BLaER1 treated with 17β-estradiol and CSF1 and Interleukin-3, amounts not matched to agents 10 nM and 100 nM (cell line): ENCODE measurements around the gene SIK2.

Experiments used
- H3K27ac ChIP-seq, 11 experiments: shearing (Covaris generic); formaldehyde crosslinking; 2 replicates each; pipeline ENCODE4 v1.8.1; 2022
- H3K27me3 ChIP-seq, 11 experiments: shearing (Covaris generic); formaldehyde crosslinking; 2 replicates each; pipeline ENCODE4 v1.8.1; 2022
- H3K36me3 ChIP-seq, 11 experiments: shearing (Covaris generic); formaldehyde crosslinking; 2 replicates each; pipeline ENCODE4 v1.8.1; 2022
- H3K4me1 ChIP-seq, 10 experiments: shearing (Covaris generic); formaldehyde crosslinking; 2 replicates each; pipeline ENCODE4 v1.8.1; 2022
- H3K4me2 ChIP-seq, 11 experiments: shearing (Covaris generic); formaldehyde crosslinking; 2 replicates each; pipeline ENCODE4 v1.8.1; 2022
- H3K4me3 ChIP-seq, 10 experiments: shearing (Covaris generic); formaldehyde crosslinking; 2 replicates each; pipeline ENCODE4 v1.8.1; 2022
- H3K9ac ChIP-seq, 11 experiments: shearing (Covaris generic); formaldehyde crosslinking; 2 replicates each; pipeline ENCODE4 v1.8.1; 2022
- H3K9me3 ChIP-seq, 11 experiments: shearing (Covaris generic); formaldehyde crosslinking; replicated peaks in 1 of 11; 2 replicates each; pipeline ENCODE4 v1.8.1; 2022
- H4K20me1 ChIP-seq, 11 experiments: shearing (Covaris generic); formaldehyde crosslinking; 2 replicates each; pipeline ENCODE4 v1.8.1; 2022
- Cebpa-rat ChIP-seq, 11 experiments: shearing (Covaris generic); IDR thresholded peaks; 2 replicates each; pipeline ENCODE4 v1.8.1; 2022

Gene SIK2

GRCh38 chr11:111574373-111575225 is 27.6 kb upstream of the SIK2 start:
- peak overlapping the region; percentile 16 to 68 (median 63); a peak in 21 of 22 replicates for H3K4me2 ChIP-seq
- no peaks in the 10 kb centered on the region for H3K36me3 ChIP-seq

GRCh38 chr11:111575740-111576139 is 26.5 kb upstream of the SIK2 start:
- H3K9ac ChIP-seq, result no peak overlapping the region
- H3K4me1 ChIP-seq, result peaks cover 4 to 17% (median 13%) of the 10 kb centered on the region in 10 experiments; a peak in 12 of 20 replicates
- H3K9me3 ChIP-seq, result no peaks in the 10 kb centered on the region
- no peak overlapping the region for H3K4me2 ChIP-seq
- TF ChIP-seq Cebpa-rat (IDR thresholded peaks at IDR 0.05), result no peak
- H3K4me3 ChIP-seq, result no peak overlapping the region
- no peaks in the 10 kb centered on the region for H3K36me3 ChIP-seq
- H3K27ac ChIP-seq, result no peak overlapping the region
- no peaks in the 10 kb centered on the region for H4K20me1 ChIP-seq
- no peaks in the 10 kb centered on the region for H3K27me3 ChIP-seq

More at GRCh38 chr11:111574373-111575225, 27.6 kb upstream of the SIK2 start:
- H3K27me3 ChIP-seq, result no peaks in the 10 kb centered on the region
- peak overlapping the region in 5 of 11 experiments; percentile 13 to 45 (median 27); a peak in 6 of 22 replicates for H3K9ac ChIP-seq
- no peaks in the 10 kb centered on the region for H3K9me3 ChIP-seq
- TF ChIP-seq Cebpa-rat (IDR thresholded peaks at IDR 0.05), result no peak
- peaks cover 4 to 17% (median 13%) of the 10 kb centered on the region in 10 experiments; a peak in 12 of 20 replicates for H3K4me1 ChIP-seq
- peak overlapping the region in 5 of 10 experiments; percentile 6 to 24 (median 17); a peak in 4 of 20 replicates for H3K4me3 ChIP-seq
- peak overlapping the region in 2 of 11 experiments; percentile 14 to 25; a peak in 2 of 22 replicates for H3K27ac ChIP-seq
- no peaks in the 10 kb centered on the region for H4K20me1 ChIP-seq

- no peaks in the 10 kb centered on the region for H3K27me3 ChIP-seq
- H3K4me2 ChIP-seq, result no peak overlapping the region
- no peak for TF ChIP-seq Cebpa-rat (IDR thresholded peaks at IDR 0.05)
- H3K9me3 ChIP-seq, result no peaks in the 10 kb centered on the region
- no peak overlapping the region for H3K9ac ChIP-seq
- no peaks in the 10 kb centered on the region for H3K36me3 ChIP-seq
- H3K4me3 ChIP-seq, result no peak overlapping the region
- H3K4me1 ChIP-seq, result peaks cover 7 to 31% (median 20%) of the 10 kb centered on the region in 10 experiments; a peak in 16 of 20 replicates
- no peaks in the 10 kb centered on the region for H4K20me1 ChIP-seq
- no peak overlapping the region for H3K27ac ChIP-seq
These were observed 24.4 kb upstream of the SIK2 start for GRCh38 chr11:111577821-111578220.

GRCh38 chr11:111581341-111581740 is 20.9 kb upstream of the SIK2 start:
- no peaks in the 10 kb centered on the region for H3K9me3 ChIP-seq
- H3K4me2 ChIP-seq, result no peak overlapping the region
- no peak overlapping the region for H3K9ac ChIP-seq
- no peaks in the 10 kb centered on the region for H4K20me1 ChIP-seq
- no peaks in the 10 kb centered on the region for H3K36me3 ChIP-seq
- no peaks in the 10 kb centered on the region for H3K27me3 ChIP-seq
- no peak overlapping the region for H3K4me3 ChIP-seq
- H3K27ac ChIP-seq, result no peak overlapping the region
- peaks cover 15 to 29% (median 21%) of the 10 kb centered on the region in 10 experiments for H3K4me1 ChIP-seq
- no peak for TF ChIP-seq Cebpa-rat (IDR thresholded peaks at IDR 0.05)

- Histone ChIP-seq H3K4me1 (peaks cover 15 to 29% (median 21%) of the 10 kb centered on the region in 10 experiments), H3K4me3 (no peak overlapping the region), H3K27ac (no peak overlapping the region), H3K27me3 (no peaks in the 10 kb centered on the region), H4K20me1 (no peaks in the 10 kb centered on the region), H3K9ac (no peak overlapping the region), H3K36me3 (no peaks in the 10 kb centered on the region), H3K4me2 (peak overlapping the region in 8 of 11 experiments; percentile 3 to 50 (median 42); a peak in 13 of 22 replicates), H3K9me3 (no peaks in the 10 kb centered on the region)
- TF ChIP-seq Cebpa-rat (IDR thresholded peaks at IDR 0.05), result no peak
These were observed 20.1 kb upstream of the SIK2 start for GRCh38 chr11:111582163-111582562.

GRCh38 chr11:111582881-111583280 is 19.4 kb upstream of the SIK2 start:
- Histone ChIP-seq H3K4me2 (peak overlapping the region in 8 of 11 experiments; percentile 3 to 50 (median 42); a peak in 9 of 22 replicates), H3K36me3 (no peaks in the 10 kb centered on the region)

GRCh38 chr11:111585371-111585770 is 16.9 kb upstream of the SIK2 start:
- Histone ChIP-seq H3K9me3 (no peaks in the 10 kb centered on the region), H3K27me3 (no peaks in the 10 kb centered on the region), H3K4me1 (peaks cover 15 to 29% (median 21%) of the 10 kb centered on the region in 10 experiments), H4K20me1 (no peaks in the 10 kb centered on the region), H3K4me3 (no peak overlapping the region), H3K4me2 (peak overlapping the region; percentile 12 to 44 (median 25); a peak in 15 of 22 replicates), H3K27ac (peak overlapping the region in 5 of 11 experiments; percentile 5 to 33 (median 24); a peak in 4 of 22 replicates), H3K36me3 (no peaks in the 10 kb centered on the region), H3K9ac (no peak overlapping the region)
- TF ChIP-seq Cebpa-rat (IDR thresholded peaks at IDR 0.05), result no peak

More at GRCh38 chr11:111582881-111583280, 19.4 kb upstream of the SIK2 start:
- H3K27me3 ChIP-seq, result no peaks in the 10 kb centered on the region
- H3K9me3 ChIP-seq, result no peaks in the 10 kb centered on the region
- no peak overlapping the region for H3K9ac ChIP-seq
- H3K27ac ChIP-seq, result no peak overlapping the region
- no peak for TF ChIP-seq Cebpa-rat (IDR thresholded peaks at IDR 0.05)
- no peak overlapping the region for H3K4me3 ChIP-seq
- peaks cover 15 to 29% (median 21%) of the 10 kb centered on the region in 10 experiments for H3K4me1 ChIP-seq
- H4K20me1 ChIP-seq, result no peaks in the 10 kb centered on the region

- Histone ChIP-seq H3K4me3 (no peak overlapping the region), H3K27ac (no peak overlapping the region), H3K27me3 (no peaks in the 10 kb centered on the region), H3K4me2 (no peak overlapping the region; a peak in 1 of 22 replicates), H3K9me3 (no peaks in the 10 kb centered on the region), H3K9ac (no peak overlapping the region), H3K4me1 (peaks cover 15 to 29% (median 21%) of the 10 kb centered on the region in 10 experiments), H3K36me3 (no peaks in the 10 kb centered on the region), H4K20me1 (no peaks in the 10 kb centered on the region)
- no peak for TF ChIP-seq Cebpa-rat (IDR thresholded peaks at IDR 0.05)
These were observed 15.8 kb upstream of the SIK2 start for GRCh38 chr11:111586388-111586831.

GRCh38 chr11:111589114-111589513 is 13.1 kb upstream of the SIK2 start:
- peaks cover 10 to 18% (median 14%) of the 10 kb centered on the region in 10 experiments; a peak in 19 of 20 replicates for H3K4me1 ChIP-seq
- no peaks in the 10 kb centered on the region for H3K27me3 ChIP-seq
- H3K9ac ChIP-seq, result no peak overlapping the region
- no peak overlapping the region for H3K27ac ChIP-seq
- H4K20me1 ChIP-seq, result no peaks in the 10 kb centered on the region
- TF ChIP-seq Cebpa-rat (IDR thresholded peaks at IDR 0.05), result no peak
- no peaks in the 10 kb centered on the region for H3K36me3 ChIP-seq
- no peak overlapping the region for H3K4me3 ChIP-seq
- no peak overlapping the region for H3K4me2 ChIP-seq
- no peaks in the 10 kb centered on the region for H3K9me3 ChIP-seq
